ENCODE measurements around the gene PLA2G2C. TPM values are rescaled to one million over a fixed set of nuclear protein-coding genes. Genes with fewer than 3 reads are reported as not detected.

PLA2G2C gene
- total RNA-seq, 4 donors from 2014 or later, result not detected

- Histone ChIP-seq H3K27ac (no peak overlapping the region), H3K9me3 (no peaks in the 10 kb centered on the region), H3K36me3 (no peaks in the 10 kb centered on the region), H3K4me3 (no peak overlapping the region), H3K27me3 (peaks cover 0 to 76% of the 10 kb centered on the region in 2 donors), H3K4me1 (no peaks in the 10 kb centered on the region)
- TF ChIP-seq, protein P1, sequence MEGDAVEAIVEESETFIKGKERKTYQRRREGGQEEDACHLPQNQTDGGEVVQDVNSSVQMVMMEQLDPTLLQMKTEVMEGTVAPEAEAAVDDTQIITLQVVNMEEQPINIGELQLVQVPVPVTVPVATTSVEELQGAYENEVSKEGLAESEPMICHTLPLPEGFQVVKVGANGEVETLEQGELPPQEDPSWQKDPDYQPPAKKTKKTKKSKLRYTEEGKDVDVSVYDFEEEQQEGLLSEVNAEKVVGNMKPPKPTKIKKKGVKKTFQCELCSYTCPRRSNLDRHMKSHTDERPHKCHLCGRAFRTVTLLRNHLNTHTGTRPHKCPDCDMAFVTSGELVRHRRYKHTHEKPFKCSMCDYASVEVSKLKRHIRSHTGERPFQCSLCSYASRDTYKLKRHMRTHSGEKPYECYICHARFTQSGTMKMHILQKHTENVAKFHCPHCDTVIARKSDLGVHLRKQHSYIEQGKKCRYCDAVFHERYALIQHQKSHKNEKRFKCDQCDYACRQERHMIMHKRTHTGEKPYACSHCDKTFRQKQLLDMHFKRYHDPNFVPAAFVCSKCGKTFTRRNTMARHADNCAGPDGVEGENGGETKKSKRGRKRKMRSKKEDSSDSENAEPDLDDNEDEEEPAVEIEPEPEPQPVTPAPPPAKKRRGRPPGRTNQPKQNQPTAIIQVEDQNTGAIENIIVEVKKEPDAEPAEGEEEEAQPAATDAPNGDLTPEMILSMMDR (IDR thresholded peaks at IDR 0.05), result no peak
- no peak for TF ChIP-seq POLR2A (IDR thresholded peaks at IDR 0.05)
- no peak for TF ChIP-seq EP300 (IDR thresholded peaks at IDR 0.05)
- DNase-seq (ENCODE audit: low spot score in 2 of 2), result no peak
- WGBS, 2 donors, result 55 to 78% methylated on average over 2 of the region's 2 CpGs
These were observed 42.9 kb upstream of the PLA2G2C start for GRCh38 chr1:20229171-20229570.

DNA sequence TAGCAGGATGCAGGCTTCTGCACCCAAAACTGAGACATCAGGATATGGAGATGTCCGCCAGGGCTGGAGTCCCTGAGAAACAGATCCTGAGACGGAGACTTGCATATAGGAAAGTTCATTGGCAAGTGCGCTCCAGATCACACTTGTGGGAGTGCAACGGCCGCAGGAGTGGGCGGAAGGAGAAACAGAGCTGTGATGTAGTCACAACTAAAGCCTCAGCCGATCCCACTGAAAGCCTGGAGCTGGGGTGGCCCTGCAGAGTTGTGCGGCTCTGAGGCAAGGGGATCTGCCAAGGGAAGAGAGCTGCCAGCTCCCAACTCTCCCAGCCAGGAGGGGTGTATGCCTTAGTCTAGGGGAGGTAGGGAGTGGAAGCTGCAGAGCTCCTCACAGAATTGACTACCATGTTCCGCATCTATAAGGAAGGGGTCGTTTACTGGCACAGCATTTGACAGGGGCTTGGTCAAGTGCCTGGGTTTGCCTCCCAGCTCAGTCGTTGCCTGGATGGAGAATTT, 42.1 kb upstream of the PLA2G2C start:
- Histone ChIP-seq H3K27ac (no peak overlapping the region), H3K36me3 (no peaks in the 10 kb centered on the region), H3K9me3 (no peaks in the 10 kb centered on the region), H3K27me3 (peaks cover 0 to 76% of the 10 kb centered on the region in 2 donors), H3K4me1 (no peaks in the 10 kb centered on the region), H3K4me3 (no peak overlapping the region)
- 54 to 73% methylated on average over 11 of the region's 11 CpGs for WGBS, 2 donors
- DNase-seq (ENCODE audit: low spot score in 2 of 2), result no peak
- TF ChIP-seq POLR2A (IDR thresholded peaks at IDR 0.05), result no peak
- no peak for TF ChIP-seq EP300 (IDR thresholded peaks at IDR 0.05)
- TF ChIP-seq, protein P1 (IDR thresholded peaks at IDR 0.05), result no peak

GRCh38 chr1:20227704-20228103, 41.4 kb upstream of the PLA2G2C start:
- H3K4me1 ChIP-seq, result no peaks in the 10 kb centered on the region
- peaks cover 0 to 78% of the 10 kb centered on the region in 2 donors for H3K27me3 ChIP-seq
- no peaks in the 10 kb centered on the region for H3K36me3 ChIP-seq
- no peaks in the 10 kb centered on the region for H3K9me3 ChIP-seq
- TF ChIP-seq POLR2A (IDR thresholded peaks at IDR 0.05) (no peak), EP300 (IDR thresholded peaks at IDR 0.05) (no peak)
- TF ChIP-seq, protein P1 (IDR thresholded peaks at IDR 0.05), result no peak
- WGBS, 2 donors, result 43 to 45% methylated on average over 4 of the region's 4 CpGs
- DNase-seq (ENCODE audit: low spot score in 2 of 2), result no peak
- H3K27ac ChIP-seq, result no peak overlapping the region
- H3K4me3 ChIP-seq, result no peak overlapping the region

GRCh38 chr1:20224546-20224945, 38.2 kb upstream of the PLA2G2C start:
- no peak for DNase-seq (ENCODE audit: low spot score in 2 of 2)
- WGBS, 2 donors, result 18 to 49% methylated on average over 3 of the region's 3 CpGs
- Histone ChIP-seq H3K4me3 (no peak overlapping the region), H3K27me3 (peaks cover 0 to 84% of the 10 kb centered on the region in 2 donors), H3K9me3 (no peaks in the 10 kb centered on the region), H3K36me3 (no peaks in the 10 kb centered on the region), H3K4me1 (no peaks in the 10 kb centered on the region), H3K27ac (no peak overlapping the region)
- TF ChIP-seq, protein P1 (IDR thresholded peaks at IDR 0.05), result no peak
- TF ChIP-seq EP300 (IDR thresholded peaks at IDR 0.05), result no peak
- no peak for TF ChIP-seq POLR2A (IDR thresholded peaks at IDR 0.05)

GRCh38 chr1:20223551-20224419, 37.5 kb upstream of the PLA2G2C start:
- no peak for DNase-seq (ENCODE audit: low spot score in 2 of 2)
- WGBS, 2 donors, result 30 to 33% methylated on average over 18 of the region's 18 CpGs

More at GRCh38 chr1:20223551-20224419, 37.5 kb upstream of the PLA2G2C start:
- TF ChIP-seq POLR2A (IDR thresholded peaks at IDR 0.05), result no peak
- no peak for TF ChIP-seq EP300 (IDR thresholded peaks at IDR 0.05)
- TF ChIP-seq, protein P1 (IDR thresholded peaks at IDR 0.05), result no peak
- H3K9me3 ChIP-seq, result no peaks in the 10 kb centered on the region
- no peaks in the 10 kb centered on the region for H3K4me1 ChIP-seq
- H3K27me3 ChIP-seq, result peaks cover 0 to 89% of the 10 kb centered on the region in 2 donors
- H3K36me3 ChIP-seq, result no peaks in the 10 kb centered on the region
- H3K27ac ChIP-seq, result no peak overlapping the region
- H3K4me3 ChIP-seq, result no peak overlapping the region
